Measurements from ENCODE around the gene MOSMO. TPM values are rescaled to one million over a fixed set of nuclear protein-coding genes. Genes with fewer than 3 reads are reported as not detected.

The MOSMO gene
- polyA plus RNA-seq, 1 of the 3 experiments (the other 2 are of a cell fraction), result 8.0 TPM

GRCh38 chr16:21987498-21987897 lies 20.4 kb upstream of the MOSMO start:
- no peak for DNase-seq
- Histone ChIP-seq H3K27ac (ENCODE audit: low read depth in 2 of 2, low read length in 1 of 2) (no peak overlapping the region), H3K4me3 (ENCODE audit: low read depth in 2 of 2, low read length in 1 of 2) (no peak overlapping the region), H3K4me1 (ENCODE audit: control insufficient read depth in 1 of 2, insufficient read depth in 2 of 2, low read depth in 1 of 2, low read length in 1 of 2) (peaks cover 0 to 4% of the 10 kb centered on the region in 2 experiments; a peak in 1 of 4 replicates), H3K27me3 (ENCODE audit: insufficient read depth) (no peaks in the 10 kb centered on the region), H3K4me2 (no peak overlapping the region), H3K79me2 (ENCODE audit: insufficient read depth) (no peaks in the 10 kb centered on the region; the same call in 1 of the 2 replicates), H3K9ac (no peak overlapping the region), H3K36me3 (replicated peaks in 1 of 2; ENCODE audit: control insufficient read depth in 1 of 2, insufficient read depth in 2 of 2, low read length in 1 of 2) (peaks cover 21 to 22% of the 10 kb centered on the region in 2 experiments), H3K9me2 (no peaks in the 10 kb centered on the region), H3K9me3 (no peaks in the 10 kb centered on the region), H4K20me1 (ENCODE audit: insufficient read depth) (no peaks in the 10 kb centered on the region), H2AFZ (ENCODE audit: low read depth) (no peak overlapping the region), H3F3A (replicated peaks; ENCODE audit: insufficient read depth) (peaks cover 7% of the 10 kb centered on the region)
- ChIA-PET POLR2A (interaction anchor here (0.5 kb wide), 1 partner anchor 106 kb away, joined by 4 read pairs; no protein-coding TSS in a partner anchor), CTCF (interaction anchor here (2.7 kb wide), 1 partner anchor 90 kb away, joined by 9 read pairs; no protein-coding TSS in a partner anchor)
- TF ChIP-seq YY1 (IDR thresholded peaks at IDR 0.05; ENCODE audit: low read depth) (no peak), RXRA (IDR thresholded peaks at IDR 0.05; ENCODE audit: borderline replicate concordance, low read depth) (no peak), PBX3 (IDR thresholded peaks at IDR 0.05) (no peak)
- TF ChIP-seq, protein P1, sequence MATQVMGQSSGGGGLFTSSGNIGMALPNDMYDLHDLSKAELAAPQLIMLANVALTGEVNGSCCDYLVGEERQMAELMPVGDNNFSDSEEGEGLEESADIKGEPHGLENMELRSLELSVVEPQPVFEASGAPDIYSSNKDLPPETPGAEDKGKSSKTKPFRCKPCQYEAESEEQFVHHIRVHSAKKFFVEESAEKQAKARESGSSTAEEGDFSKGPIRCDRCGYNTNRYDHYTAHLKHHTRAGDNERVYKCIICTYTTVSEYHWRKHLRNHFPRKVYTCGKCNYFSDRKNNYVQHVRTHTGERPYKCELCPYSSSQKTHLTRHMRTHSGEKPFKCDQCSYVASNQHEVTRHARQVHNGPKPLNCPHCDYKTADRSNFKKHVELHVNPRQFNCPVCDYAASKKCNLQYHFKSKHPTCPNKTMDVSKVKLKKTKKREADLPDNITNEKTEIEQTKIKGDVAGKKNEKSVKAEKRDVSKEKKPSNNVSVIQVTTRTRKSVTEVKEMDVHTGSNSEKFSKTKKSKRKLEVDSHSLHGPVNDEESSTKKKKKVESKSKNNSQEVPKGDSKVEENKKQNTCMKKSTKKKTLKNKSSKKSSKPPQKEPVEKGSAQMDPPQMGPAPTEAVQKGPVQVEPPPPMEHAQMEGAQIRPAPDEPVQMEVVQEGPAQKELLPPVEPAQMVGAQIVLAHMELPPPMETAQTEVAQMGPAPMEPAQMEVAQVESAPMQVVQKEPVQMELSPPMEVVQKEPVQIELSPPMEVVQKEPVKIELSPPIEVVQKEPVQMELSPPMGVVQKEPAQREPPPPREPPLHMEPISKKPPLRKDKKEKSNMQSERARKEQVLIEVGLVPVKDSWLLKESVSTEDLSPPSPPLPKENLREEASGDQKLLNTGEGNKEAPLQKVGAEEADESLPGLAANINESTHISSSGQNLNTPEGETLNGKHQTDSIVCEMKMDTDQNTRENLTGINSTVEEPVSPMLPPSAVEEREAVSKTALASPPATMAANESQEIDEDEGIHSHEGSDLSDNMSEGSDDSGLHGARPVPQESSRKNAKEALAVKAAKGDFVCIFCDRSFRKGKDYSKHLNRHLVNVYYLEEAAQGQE (IDR thresholded peaks at IDR 0.05; ENCODE audit: low read depth, low read length), result no peak
- TF ChIP-seq, protein P2, sequence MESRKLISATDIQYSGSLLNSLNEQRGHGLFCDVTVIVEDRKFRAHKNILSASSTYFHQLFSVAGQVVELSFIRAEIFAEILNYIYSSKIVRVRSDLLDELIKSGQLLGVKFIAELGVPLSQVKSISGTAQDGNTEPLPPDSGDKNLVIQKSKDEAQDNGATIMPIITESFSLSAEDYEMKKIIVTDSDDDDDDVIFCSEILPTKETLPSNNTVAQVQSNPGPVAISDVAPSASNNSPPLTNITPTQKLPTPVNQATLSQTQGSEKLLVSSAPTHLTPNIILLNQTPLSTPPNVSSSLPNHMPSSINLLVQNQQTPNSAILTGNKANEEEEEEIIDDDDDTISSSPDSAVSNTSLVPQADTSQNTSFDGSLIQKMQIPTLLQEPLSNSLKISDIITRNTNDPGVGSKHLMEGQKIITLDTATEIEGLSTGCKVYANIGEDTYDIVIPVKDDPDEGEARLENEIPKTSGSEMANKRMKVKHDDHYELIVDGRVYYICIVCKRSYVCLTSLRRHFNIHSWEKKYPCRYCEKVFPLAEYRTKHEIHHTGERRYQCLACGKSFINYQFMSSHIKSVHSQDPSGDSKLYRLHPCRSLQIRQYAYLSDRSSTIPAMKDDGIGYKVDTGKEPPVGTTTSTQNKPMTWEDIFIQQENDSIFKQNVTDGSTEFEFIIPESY (IDR thresholded peaks at IDR 0.05; ENCODE audit: borderline replicate concordance, low read depth), result no peak
- 100% methylated on average over 2 of the region's 2 CpGs for WGBS (ENCODE audit: low lambda C conversion rate)

DNA sequence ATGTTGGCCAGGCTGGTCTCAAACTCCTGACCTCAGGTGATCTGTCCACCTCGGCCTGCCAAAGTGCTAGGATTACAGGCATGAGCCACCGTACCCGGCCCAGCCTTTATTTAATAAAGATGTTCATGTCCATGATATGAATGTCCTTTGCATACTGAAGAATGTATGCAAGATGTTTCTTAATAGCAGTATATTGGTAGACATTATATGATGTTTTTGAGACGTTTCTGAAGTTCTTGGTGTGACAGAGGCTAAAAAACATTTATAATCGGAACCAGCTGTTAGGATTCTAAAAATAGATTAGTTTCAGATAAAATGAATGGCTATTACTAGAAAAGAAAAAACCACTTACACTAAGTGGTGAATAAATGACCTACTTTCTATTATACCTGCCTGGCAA lies 18.8 kb upstream of the MOSMO start:
- H3K4me2 ChIP-seq, result peak overlapping the region; percentile 42; the same call in 1 of the 2 replicates
- 47% methylated on average over 5 of the region's 5 CpGs for WGBS (ENCODE audit: low lambda C conversion rate)
- H3K4me3 ChIP-seq (ENCODE audit: low read depth in 2 of 2, low read length in 1 of 2), result no peak overlapping the region
- H3F3A ChIP-seq (replicated peaks; ENCODE audit: insufficient read depth), result no peaks in the 10 kb centered on the region
- no peaks in the 10 kb centered on the region for H4K20me1 ChIP-seq (ENCODE audit: insufficient read depth)
- no peaks in the 10 kb centered on the region for H3K9me2 ChIP-seq
- peaks cover 0 to 4% of the 10 kb centered on the region in 2 experiments; a peak in 1 of 4 replicates for H3K4me1 ChIP-seq (ENCODE audit: control insufficient read depth in 1 of 2, insufficient read depth in 2 of 2, low read depth in 1 of 2, low read length in 1 of 2)
- no peak for DNase-seq
- H2AFZ ChIP-seq (ENCODE audit: low read depth), result no peak overlapping the region
- TF ChIP-seq SMC3 (IDR thresholded peaks at IDR 0.05; ENCODE audit: low read depth, low read length) (no peak), TCF12 (IDR thresholded peaks at IDR 0.05) (peak; percentile 24; the same call in 1 of the 2 replicates)
- no peaks in the 10 kb centered on the region for H3K9me3 ChIP-seq
- peaks cover 5 to 9% of the 10 kb centered on the region in 2 experiments for H3K36me3 ChIP-seq (replicated peaks in 1 of 2; ENCODE audit: control insufficient read depth in 1 of 2, insufficient read depth in 2 of 2, low read length in 1 of 2)
- H3K27me3 ChIP-seq (ENCODE audit: insufficient read depth), result no peaks in the 10 kb centered on the region
- H3K27ac ChIP-seq (ENCODE audit: low read depth in 2 of 2, low read length in 1 of 2), result no peak overlapping the region
- ChIA-PET CTCF (interaction anchor here (0.9 to 14.2 kb wide), 5 partner anchors 13 to 110 kb away, joined by 3 to 209 read pairs (median 7); no protein-coding TSS in a partner anchor), POLR2A (no interaction called here)
- no peak overlapping the region for H3K9ac ChIP-seq
- H3K79me2 ChIP-seq (ENCODE audit: insufficient read depth), result no peaks in the 10 kb centered on the region
